ENCODE measurements around the gene NIPAL1. TPM values are rescaled to one million over a fixed set of nuclear protein-coding genes. Genes with fewer than 3 reads are reported as not detected.

Gene NIPAL1
- polyA plus RNA-seq, 4 donors, result 2.2 to 37.4 (median 4.4) TPM

- H3K4me1 ChIP-seq (ENCODE audit: control insufficient read depth in 3 of 3, insufficient read depth in 2 of 3, low read depth in 1 of 3, low read length in 2 of 3), result peaks cover 1 to 11% (median 9%) of the 10 kb centered on the region in 3 donors
- 3 to 58% (median 35%) methylated on average over 1 of the region's 1 CpG for WGBS, 3 donors
- no peak overlapping the region for H3K4me3 ChIP-seq (ENCODE audit: low read depth in 1 of 3, low read length in 3 of 3)
- H3K36me3 ChIP-seq (ENCODE audit: control insufficient read depth in 3 of 3, insufficient read depth in 2 of 3, low read depth in 1 of 3, low read length in 3 of 3), result no peaks in the 10 kb centered on the region
- H3K9me3 ChIP-seq (ENCODE audit: control insufficient read depth in 2 of 2, insufficient read depth in 1 of 2, low read depth in 1 of 2, low read length in 1 of 2), result no peaks in the 10 kb centered on the region
- FAIRE-seq (no peak), DNase-seq (peak in 1 of 2 donors; percentile 79)
- peaks cover 0 to 3% (median 2%) of the 10 kb centered on the region in 3 donors for H3K27me3 ChIP-seq (ENCODE audit: control insufficient read depth in 3 of 3, insufficient read depth in 3 of 3, low read length in 3 of 3)
- peak overlapping the region in 1 of 3 donors; percentile 1 for H3K27ac ChIP-seq (ENCODE audit: low read depth in 1 of 3, low read length in 2 of 3)
These were observed 31.3 kb downstream of the NIPAL1 start for GRCh38 chr4:48047896-48048295.

GRCh38 chr4:48049483-48049882, 32.9 kb downstream of the NIPAL1 start:
- Histone ChIP-seq H3K9me3 (ENCODE audit: control insufficient read depth in 2 of 2, insufficient read depth in 1 of 2, low read depth in 1 of 2, low read length in 1 of 2) (no peaks in the 10 kb centered on the region), H3K27ac (ENCODE audit: low read depth in 1 of 3, low read length in 2 of 3) (no peak overlapping the region), H3K27me3 (ENCODE audit: control insufficient read depth in 3 of 3, insufficient read depth in 3 of 3, low read length in 3 of 3) (peaks cover 0 to 3% (median 2%) of the 10 kb centered on the region in 3 donors), H3K4me3 (ENCODE audit: low read depth in 1 of 3, low read length in 3 of 3) (no peak overlapping the region), H3K4me1 (ENCODE audit: control insufficient read depth in 3 of 3, insufficient read depth in 2 of 3, low read depth in 1 of 3, low read length in 2 of 3) (peaks cover 1 to 9% (median 4%) of the 10 kb centered on the region in 3 donors), H3K36me3 (ENCODE audit: control insufficient read depth in 3 of 3, insufficient read depth in 2 of 3, low read depth in 1 of 3, low read length in 3 of 3) (no peaks in the 10 kb centered on the region)
- FAIRE-seq, result no peak
- DNase-seq, result no peak
- 87 to 90% (median 87%) methylated on average over 8 of the region's 8 CpGs for WGBS, 3 donors

GRCh38 chr4:48051078-48051477, 34.5 kb downstream of the NIPAL1 start:
- DNase-seq (no peak), FAIRE-seq (no peak)
- Histone ChIP-seq H3K4me3 (ENCODE audit: low read depth in 1 of 3, low read length in 3 of 3) (no peak overlapping the region), H3K9me3 (ENCODE audit: control insufficient read depth in 2 of 2, insufficient read depth in 1 of 2, low read depth in 1 of 2, low read length in 1 of 2) (no peaks in the 10 kb centered on the region), H3K36me3 (ENCODE audit: control insufficient read depth in 3 of 3, insufficient read depth in 2 of 3, low read depth in 1 of 3, low read length in 3 of 3) (no peaks in the 10 kb centered on the region), H3K27me3 (ENCODE audit: control insufficient read depth in 3 of 3, insufficient read depth in 3 of 3, low read length in 3 of 3) (peaks cover 0 to 3% (median 2%) of the 10 kb centered on the region in 3 donors), H3K27ac (ENCODE audit: low read depth in 1 of 3, low read length in 2 of 3) (no peak overlapping the region), H3K4me1 (ENCODE audit: control insufficient read depth in 3 of 3, insufficient read depth in 2 of 3, low read depth in 1 of 3, low read length in 2 of 3) (peaks cover 1 to 9% (median 4%) of the 10 kb centered on the region in 3 donors)
- WGBS, 3 donors, result 80 to 89% (median 89%) methylated on average over 1 of the region's 1 CpG

- WGBS, 3 donors, result 61 to 77% (median 73%) methylated on average over 5 of the region's 5 CpGs
- DNase-seq (no peak), FAIRE-seq (no peak)
- no peak overlapping the region for H3K4me3 ChIP-seq (ENCODE audit: low read depth in 1 of 3, low read length in 3 of 3)
- no peaks in the 10 kb centered on the region for H3K4me1 ChIP-seq (ENCODE audit: control insufficient read depth in 3 of 3, insufficient read depth in 2 of 3, low read depth in 1 of 3, low read length in 2 of 3)
- H3K27ac ChIP-seq (ENCODE audit: low read depth in 1 of 3, low read length in 2 of 3), result no peak overlapping the region
- no peaks in the 10 kb centered on the region for H3K36me3 ChIP-seq (ENCODE audit: control insufficient read depth in 3 of 3, insufficient read depth in 2 of 3, low read depth in 1 of 3, low read length in 3 of 3)
- no peaks in the 10 kb centered on the region for H3K9me3 ChIP-seq (ENCODE audit: control insufficient read depth in 2 of 2, insufficient read depth in 1 of 2, low read depth in 1 of 2, low read length in 1 of 2)
- H3K27me3 ChIP-seq (ENCODE audit: control insufficient read depth in 3 of 3, insufficient read depth in 3 of 3, low read length in 3 of 3), result peaks cover 0 to 2% (median 0%) of the 10 kb centered on the region in 3 donors
These were observed 42.3 kb downstream of the NIPAL1 start for GRCh38 chr4:48058617-48059530.

- no peak for FAIRE-seq
- peaks cover 0 to 2% (median 0%) of the 10 kb centered on the region in 3 donors for H3K27me3 ChIP-seq (ENCODE audit: control insufficient read depth in 3 of 3, insufficient read depth in 3 of 3, low read length in 3 of 3)
- H3K9me3 ChIP-seq (ENCODE audit: control insufficient read depth in 2 of 2, insufficient read depth in 1 of 2, low read depth in 1 of 2, low read length in 1 of 2), result no peaks in the 10 kb centered on the region
- no peak for DNase-seq
- H3K4me1 ChIP-seq (ENCODE audit: control insufficient read depth in 3 of 3, insufficient read depth in 2 of 3, low read depth in 1 of 3, low read length in 2 of 3), result no peaks in the 10 kb centered on the region
- H3K4me3 ChIP-seq (ENCODE audit: low read depth in 1 of 3, low read length in 3 of 3), result no peak overlapping the region
- 77 to 89% (median 80%) methylated on average over 3 of the region's 3 CpGs for WGBS, 3 donors
- no peaks in the 10 kb centered on the region for H3K36me3 ChIP-seq (ENCODE audit: control insufficient read depth in 3 of 3, insufficient read depth in 2 of 3, low read depth in 1 of 3, low read length in 3 of 3)
- no peak overlapping the region for H3K27ac ChIP-seq (ENCODE audit: low read depth in 1 of 3, low read length in 2 of 3)
These were observed 47.8 kb downstream of the NIPAL1 start for GRCh38 chr4:48064349-48064748.

- 76 to 89% (median 80%) methylated on average over 1 of the region's 1 CpG for WGBS, 3 donors
- H3K4me1 ChIP-seq (ENCODE audit: control insufficient read depth in 3 of 3, insufficient read depth in 2 of 3, low read depth in 1 of 3, low read length in 2 of 3), result no peaks in the 10 kb centered on the region
- no peak for DNase-seq
- no peaks in the 10 kb centered on the region for H3K9me3 ChIP-seq (ENCODE audit: control insufficient read depth in 2 of 2, insufficient read depth in 1 of 2, low read depth in 1 of 2, low read length in 1 of 2)
- H3K36me3 ChIP-seq (ENCODE audit: control insufficient read depth in 3 of 3, insufficient read depth in 2 of 3, low read depth in 1 of 3, low read length in 3 of 3), result no peaks in the 10 kb centered on the region
- FAIRE-seq, result no peak
- no peak overlapping the region for H3K27ac ChIP-seq (ENCODE audit: low read depth in 1 of 3, low read length in 2 of 3)
- no peaks in the 10 kb centered on the region for H3K27me3 ChIP-seq (ENCODE audit: control insufficient read depth in 3 of 3, insufficient read depth in 3 of 3, low read length in 3 of 3)
- no peak overlapping the region for H3K4me3 ChIP-seq (ENCODE audit: low read depth in 1 of 3, low read length in 3 of 3)
These were observed 49.0 kb downstream of the NIPAL1 start for GRCh38 chr4:48065587-48066052.

GRCh38 chr4:48067536-48067935, 51.0 kb downstream of the NIPAL1 start:
- FAIRE-seq, result no peak
- H3K36me3 ChIP-seq (ENCODE audit: control insufficient read depth in 3 of 3, insufficient read depth in 2 of 3, low read depth in 1 of 3, low read length in 3 of 3), result no peaks in the 10 kb centered on the region
- WGBS, 3 donors, result 90 to 96% (median 93%) methylated on average over 9 of the region's 9 CpGs

GRCh38 chr4:48068182-48068581, 51.6 kb downstream of the NIPAL1 start:
- Histone ChIP-seq H3K9me3 (ENCODE audit: control insufficient read depth in 2 of 2, insufficient read depth in 1 of 2, low read depth in 1 of 2, low read length in 1 of 2) (no peaks in the 10 kb centered on the region), H3K27me3 (ENCODE audit: control insufficient read depth in 3 of 3, insufficient read depth in 3 of 3, low read length in 3 of 3) (no peaks in the 10 kb centered on the region), H3K27ac (ENCODE audit: low read depth in 1 of 3, low read length in 2 of 3) (no peak overlapping the region), H3K4me3 (ENCODE audit: low read depth in 1 of 3, low read length in 3 of 3) (no peak overlapping the region), H3K4me1 (ENCODE audit: control insufficient read depth in 3 of 3, insufficient read depth in 2 of 3, low read depth in 1 of 3, low read length in 2 of 3) (peaks cover 0 to 4% (median 0%) of the 10 kb centered on the region in 3 donors), H3K36me3 (ENCODE audit: control insufficient read depth in 3 of 3, insufficient read depth in 2 of 3, low read depth in 1 of 3, low read length in 3 of 3) (no peaks in the 10 kb centered on the region)
- 77 to 96% (median 79%) methylated on average over 2 of the region's 2 CpGs for WGBS, 3 donors
- no peak for FAIRE-seq
- DNase-seq, result no peak

More at GRCh38 chr4:48067536-48067935, 51.0 kb downstream of the NIPAL1 start:
- Histone ChIP-seq H3K9me3 (ENCODE audit: control insufficient read depth in 2 of 2, insufficient read depth in 1 of 2, low read depth in 1 of 2, low read length in 1 of 2) (no peaks in the 10 kb centered on the region), H3K4me1 (ENCODE audit: control insufficient read depth in 3 of 3, insufficient read depth in 2 of 3, low read depth in 1 of 3, low read length in 2 of 3) (peaks cover 0 to 4% (median 0%) of the 10 kb centered on the region in 3 donors), H3K27me3 (ENCODE audit: control insufficient read depth in 3 of 3, insufficient read depth in 3 of 3, low read length in 3 of 3) (no peaks in the 10 kb centered on the region), H3K4me3 (ENCODE audit: low read depth in 1 of 3, low read length in 3 of 3) (no peak overlapping the region), H3K27ac (ENCODE audit: low read depth in 1 of 3, low read length in 2 of 3) (no peak overlapping the region)
- no peak for DNase-seq
